Caco-2 (cell line): ENCODE measurements around the gene ZC3H18. TPM values are rescaled to one million over a fixed set of nuclear protein-coding genes. Genes with fewer than 3 reads are reported as not detected.

Experiments
- BruUV-seq: library from RNA; stranded (reverse); fragments of 400-500 nt; replicated peaks from 2 replicates; lab custom pipeline; 2021; lab: Mats Ljungman, UMichigan
- CTCF ChIA-PET: fragments of 300-600 bp; sonication (Branson Sonifier 250); formaldehyde crosslinking; loops from one replicate; lab custom pipeline; 2022; ENCODE audit warnings: antibody characterized with exemption; lab: Charles Lee
- POLR2A ChIA-PET: fragments of 300-600 bp; sonication (Branson Sonifier 250); formaldehyde crosslinking; loops from one replicate; lab custom pipeline; 2022; ENCODE audit warnings: antibody characterized with exemption; lab: Charles Lee
- DNase-seq, 2 experiments: peaks; one replicate each; pipeline versions ENCODE4 v3.0.0 to v3.0.0-alpha.2; 2020 to 2022
- H3K27me3 ChIP-seq: replicated peaks from 2 replicates; pipeline ENCODE4 v1.6.0; 2011; ENCODE audit warnings: low read length; ENCODE audit not compliant: control insufficient read depth, insufficient read depth
- H3K36me3 ChIP-seq: 2 replicates; pipeline ENCODE4 v1.5.1; 2011; ENCODE audit warnings: low read length; ENCODE audit not compliant: control insufficient read depth, insufficient read depth
- H3K4me1 ChIP-seq: fragments of 250-450 bp; sonication (Bioruptor Pico); 2 replicates; pipeline ENCODE4 v1.5.1; 2020; ENCODE audit warnings: mild to moderate bottlenecking
- H3K4me3 ChIP-seq: 2 replicates; pipeline ENCODE4 v1.5.1; 2011; ENCODE audit warnings: low read depth, mild to moderate bottlenecking, control low read depth, low read length
- H3K9me3 ChIP-seq: fragments of 250-450 bp; sonication (Bioruptor Pico); 2 replicates; pipeline ENCODE4 v1.5.1; 2020; ENCODE audit warnings: mild to moderate bottlenecking, moderate library complexity
- H3K27ac Mint-ChIP-seq: one replicate; pipeline ENCODE4 v1.8.0; 2022; ENCODE audit warnings: mixed read lengths; ENCODE audit not compliant: unreplicated experiment
- H3K27me3 Mint-ChIP-seq: one replicate; pipeline ENCODE4 v1.8.0; 2022; ENCODE audit warnings: mixed read lengths; ENCODE audit not compliant: insufficient read depth, unreplicated experiment
- H3K36me3 Mint-ChIP-seq: one replicate; pipeline ENCODE4 v1.8.0; 2022; ENCODE audit warnings: mild to moderate bottlenecking, mixed read lengths; ENCODE audit not compliant: insufficient read depth, unreplicated experiment
- H3K4me1 Mint-ChIP-seq: one replicate; pipeline ENCODE4 v1.8.0; 2022; ENCODE audit warnings: low read depth, mixed read lengths; ENCODE audit not compliant: unreplicated experiment
- H3K4me3 Mint-ChIP-seq: one replicate; pipeline ENCODE4 v1.8.0; 2022; ENCODE audit warnings: mild to moderate bottlenecking, moderate library complexity, mixed read lengths; ENCODE audit not compliant: unreplicated experiment
- H3K9me3 Mint-ChIP-seq: one replicate; pipeline ENCODE4 v1.8.0; 2022; ENCODE audit warnings: mixed read lengths; ENCODE audit not compliant: unreplicated experiment
- CTCF ChIP-seq, 2 experiments: fragments of 200-600 bp in 1 of 2; IDR thresholded peaks; 1 replicate in 1 of 2; 2 replicates in 1 of 2; pipeline versions ENCODE4 v1.5.1 to v1.8.0; 2011 to 2022; ENCODE audit warnings: antibody characterized with exemption in 1 of 2, control low read depth in 1 of 2, inconsistent platforms in 1 of 2, low read depth in 1 of 2, low read length in 1 of 2, mild to moderate bottlenecking in 1 of 2, moderate library complexity in 1 of 2; ENCODE audit not compliant: insufficient read depth in 1 of 2, severe bottlenecking in 1 of 2, unreplicated experiment in 1 of 2
- intact Hi-C: fragments of 100-400 bp; cut with micrococcal nuclease; formaldehyde crosslinking; loops from one replicate; pipeline ENCODE4 v1.10.0; 2022; ENCODE audit not compliant: unreplicated experiment
- total RNA-seq: library from RNA; stranded (reverse); gene quantifications from 2 replicates; pipeline ENCODE4 v1.2.3, GENCODE V29; 2022

The ZC3H18 gene
- total RNA-seq, 1 experiment from 2014 or later: 82.0 TPM

GRCh38 chr16:88528902-88529318 lies 41.3 kb upstream of the ZC3H18 start:
- POLR2A ChIA-PET: no interaction called here
- H3K27me3 ChIP-seq: no peaks in the 10 kb centered on the region
- no peaks in the 10 kb centered on the region for H3K9me3 ChIP-seq
- H3K36me3 ChIP-seq: peaks cover 7% of the 10 kb centered on the region
- intact Hi-C loops: loop anchor here (5.0 kb wide), 1 partner anchor 33 kb away; no protein-coding TSS in a partner anchor
- TF ChIP-seq CTCF (IDR thresholded peaks at IDR 0.05; ENCODE audit: insufficient read depth in 1 of 2, low read depth in 1 of 2, low read length in 1 of 2, severe bottlenecking in 1 of 2, unreplicated experiment in 1 of 2): no peak
- no peak for DNase-seq
- Mint-ChIP-seq H3K9me3 (no peaks in the 10 kb centered on the region), H3K27ac (no peak overlapping the region), H3K4me3 (no peak overlapping the region), H3K27me3 (no peaks in the 10 kb centered on the region), H3K4me1 (no peaks in the 10 kb centered on the region), H3K36me3 (peaks cover 43% of the 10 kb centered on the region)
- peaks cover 22% of the 10 kb centered on the region for H3K4me1 ChIP-seq
- no peak overlapping the region for H3K4me3 ChIP-seq
- CTCF ChIA-PET: interaction anchor here (1.3 kb wide), 1 partner anchor 30 kb away, joined by 3 read pairs; no protein-coding TSS in a partner anchor
- BruUV-seq: no TSS peak

- no peaks in the 10 kb centered on the region for H3K4me1 Mint-ChIP-seq
- ChIA-PET CTCF (interaction anchor here (1.3 to 1.5 kb wide), 2 partner anchors 29 to 40 kb away, joined by 3 to 4 read pairs; partner anchors contain the start of gene ZC3H18), POLR2A (no interaction called here)
- BruUV-seq: no TSS peak
- peaks cover 7% of the 10 kb centered on the region for H3K36me3 ChIP-seq
- peaks cover 42% of the 10 kb centered on the region for H3K36me3 Mint-ChIP-seq
- no peaks in the 10 kb centered on the region for H3K9me3 Mint-ChIP-seq
- intact Hi-C loops: loop anchor here (5.0 kb wide), 1 partner anchor 33 kb away; no protein-coding TSS in a partner anchor
- no peak overlapping the region for H3K27ac Mint-ChIP-seq
- H3K27me3 Mint-ChIP-seq: no peaks in the 10 kb centered on the region
- no peak for DNase-seq
- H3K4me3 Mint-ChIP-seq: no peak overlapping the region
- H3K27me3 ChIP-seq: no peaks in the 10 kb centered on the region
- no peak for TF ChIP-seq CTCF (IDR thresholded peaks at IDR 0.05; ENCODE audit: insufficient read depth in 1 of 2, low read depth in 1 of 2, low read length in 1 of 2, severe bottlenecking in 1 of 2, unreplicated experiment in 1 of 2)
- H3K4me3 ChIP-seq: no peak overlapping the region
- H3K4me1 ChIP-seq: peaks cover 22% of the 10 kb centered on the region
- H3K9me3 ChIP-seq: no peaks in the 10 kb centered on the region
Observed at GRCh38 chr16:88529596-88529995, 40.6 kb upstream of the ZC3H18 start.

- Histone ChIP-seq H3K36me3 (peaks cover 7% of the 10 kb centered on the region), H3K9me3 (no peaks in the 10 kb centered on the region), H3K27me3 (no peaks in the 10 kb centered on the region), H3K4me3 (no peak overlapping the region), H3K4me1 (peaks cover 19% of the 10 kb centered on the region)
- H3K36me3 Mint-ChIP-seq: peaks cover 42% of the 10 kb centered on the region
- H3K27ac Mint-ChIP-seq: no peak overlapping the region
- POLR2A ChIA-PET: no interaction called here
- no peaks in the 10 kb centered on the region for H3K4me1 Mint-ChIP-seq
- H3K4me3 Mint-ChIP-seq: no peak overlapping the region
- CTCF ChIA-PET: interaction anchor here (1.3 to 1.5 kb wide), 2 partner anchors 28 to 40 kb away, joined by 3 to 4 read pairs; partner anchors contain the start of gene ZC3H18
- intact Hi-C loops: no loop called here
- DNase-seq: no peak
- no peaks in the 10 kb centered on the region for H3K9me3 Mint-ChIP-seq
- no peaks in the 10 kb centered on the region for H3K27me3 Mint-ChIP-seq
- no peak for TF ChIP-seq CTCF (IDR thresholded peaks at IDR 0.05; ENCODE audit: insufficient read depth in 1 of 2, low read depth in 1 of 2, low read length in 1 of 2, severe bottlenecking in 1 of 2, unreplicated experiment in 1 of 2)
- BruUV-seq: no TSS peak
Observed at GRCh38 chr16:88530051-88530857, 39.9 kb upstream of the ZC3H18 start.
